AG04450 (cell line): ENCODE measurements around the gene RPL28. TPM values are rescaled to one million over a fixed set of nuclear protein-coding genes. Genes with fewer than 3 reads are reported as not detected.

Experiments used
- CTCF ChIA-PET: fragments of 300-600, 350-600 bp; formaldehyde crosslinking; extraction: SDS; loops from one replicate; lab custom pipeline; 2022; ENCODE audit warnings: antibody characterized with exemption, inconsistent platforms; lab: Charles Lee
- POLR2A ChIA-PET: fragments of 350-600 bp; formaldehyde crosslinking; extraction: SDS; loops from one replicate; lab custom pipeline; 2021; ENCODE audit warnings: antibody characterized with exemption, inconsistent platforms; lab: Yijun Ruan, JAX
- DNase-seq: peaks from one replicate; pipeline ENCODE4 v3.0.0-alpha.2; 2011; ENCODE audit warnings: low read depth, low spot score
- H3K27ac ChIP-seq: one replicate; pipeline ENCODE4 v1.5.1; 2012; ENCODE audit warnings: low read depth, low read length, control low read depth
- H3K27me3 ChIP-seq: one replicate; pipeline ENCODE4 v1.6.0; 2012; ENCODE audit warnings: low read length; ENCODE audit not compliant: control insufficient read depth, insufficient read depth
- H3K4me3 ChIP-seq: 2 replicates; pipeline ENCODE4 v1.5.1; 2011; ENCODE audit warnings: mild to moderate bottlenecking, low read depth, low read length, control low read depth
- H3K9me3 ChIP-seq: 2 replicates; pipeline ENCODE4 v1.5.1; 2012; ENCODE audit warnings: low read length; ENCODE audit not compliant: control insufficient read depth, insufficient read depth
- CTCF ChIP-seq: IDR thresholded peaks from 2 replicates; pipeline ENCODE4 v1.5.1; 2011; ENCODE audit warnings: low read depth, low read length, control low read depth, inconsistent platforms
- polyA plus RNA-seq: library from polyadenylated mRNA; depleted of rRNA; stranded (reverse); fragments of >200 nt; gene quantifications from 2 replicates; pipeline ENCODE4 v1.2.3, GENCODE V29; 2011

RPL28 gene
- polyA plus RNA-seq, 1 experiment, result 325 TPM

GRCh38 chr19:55353356-55353802 is 32.4 kb upstream of the RPL28 start:
- Histone ChIP-seq H3K27me3 (peaks cover 28% of the 10 kb centered on the region), H3K27ac (no peak overlapping the region), H3K4me3 (peak overlapping the region; percentile 59), H3K9me3 (peaks cover 4% of the 10 kb centered on the region; the same call in 1 of the 2 replicates)
- no peak for TF ChIP-seq CTCF
- DNase-seq, result no peak
- POLR2A ChIA-PET, result no interaction called here
- CTCF ChIA-PET, result interaction anchor here (1.2 kb wide), 1 partner anchor 61 kb away, joined by 3 read pairs; no protein-coding TSS in a partner anchor

DNA sequence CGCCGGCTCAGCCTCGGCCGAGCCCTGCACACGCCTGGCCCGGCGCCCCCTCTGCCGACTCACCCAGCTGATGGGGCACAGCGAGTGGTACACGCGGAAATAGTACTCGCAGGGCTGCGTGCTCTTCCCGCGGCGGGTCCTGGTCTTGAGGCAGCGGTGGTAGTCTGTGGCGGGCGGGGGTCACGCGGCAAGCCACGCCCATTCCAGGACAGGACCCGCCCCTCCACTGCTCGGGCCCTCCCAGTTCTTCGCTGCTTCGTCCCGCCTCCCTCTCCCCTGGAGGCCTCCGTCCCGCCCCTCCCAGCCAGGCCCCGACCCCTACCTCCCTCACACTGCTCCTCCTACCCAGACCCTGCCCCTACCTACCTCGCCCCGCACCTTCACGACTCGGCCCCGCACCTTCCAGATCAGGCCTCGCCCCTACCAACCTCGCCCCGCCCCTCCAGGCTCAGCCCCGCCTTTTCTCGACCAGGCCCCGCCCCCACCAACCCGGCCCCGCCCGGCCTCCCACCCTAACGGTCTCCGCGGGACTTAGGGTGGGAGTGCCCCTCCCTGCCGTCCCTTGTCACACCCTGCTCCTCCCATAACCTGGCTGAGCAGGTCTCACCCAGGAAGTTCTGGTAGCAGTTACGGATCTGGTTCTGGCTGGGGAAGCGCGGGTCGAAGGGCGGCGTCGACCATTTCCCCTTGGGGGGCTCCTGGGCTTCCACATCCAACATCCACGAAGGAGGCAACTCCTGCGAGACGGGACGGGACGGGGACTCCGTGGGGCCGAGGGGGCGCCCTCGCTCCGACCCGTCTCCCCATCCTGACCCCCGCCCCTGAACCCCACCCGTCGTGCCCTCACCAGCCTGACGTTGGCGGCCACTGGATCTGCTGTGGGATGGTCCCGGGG is 31.7 kb upstream of the RPL28 start:
- H3K4me3 ChIP-seq, result peak overlapping the region; percentile 59
- no peak for DNase-seq
- no peak overlapping the region for H3K27ac ChIP-seq
- ChIA-PET POLR2A (no interaction called here), CTCF (no interaction called here)
- TF ChIP-seq CTCF, result no peak
- H3K27me3 ChIP-seq, result peaks cover 28% of the 10 kb centered on the region
- H3K9me3 ChIP-seq, result peaks cover 5% of the 10 kb centered on the region; the same call in 1 of the 2 replicates

DNA sequence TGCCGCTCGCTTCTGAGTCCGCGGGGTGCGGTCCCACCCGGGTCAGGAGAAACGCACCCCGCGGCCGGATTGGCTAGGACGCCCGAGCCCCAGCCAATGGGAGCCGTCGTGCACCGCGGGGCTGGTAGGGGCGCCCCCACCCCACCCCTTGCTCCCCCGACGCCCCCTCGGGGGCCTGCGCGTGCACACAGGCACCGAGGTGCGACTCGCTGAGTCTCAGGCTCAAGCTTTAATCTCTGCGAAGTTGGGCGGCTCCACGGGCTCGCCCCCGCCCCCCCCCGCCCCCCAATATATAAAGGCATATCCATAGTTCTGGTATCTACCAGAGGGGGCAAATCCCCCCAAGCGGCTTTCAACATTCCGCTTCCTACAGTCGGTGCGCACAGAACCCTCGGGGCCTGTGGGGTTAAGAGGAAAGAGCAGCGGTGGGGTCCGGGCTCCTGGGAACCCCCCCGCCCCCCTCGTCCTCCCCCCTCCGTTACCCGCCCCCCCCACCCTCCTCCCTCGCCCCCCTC is 31.0 kb upstream of the RPL28 start, which contains the start of gene COX6B2:
TSS of gene COX6B2 (minus strand) at position 22 of the 515 bp plus-strand sequence. CDS start 198 bp downstream, outside the sequence.
- Histone ChIP-seq H3K4me3 (peak within 1 kb of the TSS; percentile 59), H3K27me3 (peaks cover 28% of the 10 kb centered on the region), H3K9me3 (peaks cover 5% of the 10 kb centered on the region; the same call in 1 of the 2 replicates), H3K27ac (no peak within 1 kb of the TSS)
- no peak for DNase-seq
- TF ChIP-seq CTCF, result no peak
- ChIA-PET POLR2A (interaction anchor here (1.2 kb wide), 1 partner anchor 16 kb away, joined by 6 read pairs; the partner anchor contains the start of gene IL11), CTCF (no interaction called here)

GRCh38 chr19:55355213-55355821 is 30.4 kb upstream of the RPL28 start:
- H3K9me3 ChIP-seq, result peaks cover 5% of the 10 kb centered on the region; the same call in 1 of the 2 replicates
- H3K27me3 ChIP-seq, result peaks cover 28% of the 10 kb centered on the region
- no peak overlapping the region for H3K27ac ChIP-seq
- no peak for TF ChIP-seq CTCF
- DNase-seq, result no peak
- ChIA-PET POLR2A (interaction anchor here (1.2 kb wide), 1 partner anchor 16 kb away, joined by 6 read pairs; the partner anchor contains the start of gene IL11), CTCF (no interaction called here)
- no peak overlapping the region for H3K4me3 ChIP-seq
